RPMI7951 (cell line): ENCODE data around the gene STON2. TPM values are rescaled to one million over a fixed set of nuclear protein-coding genes. Genes with fewer than 3 reads are reported as not detected.
"Not testable (repeated sequence)": the region's sequence is repeated elsewhere in the genome, so short reads cannot be mapped to it uniquely, and the experiment has no call there.

Source experiments
- DNase-seq: peaks from one replicate; pipeline ENCODE4 v3.0.0-alpha.2; 2012; ENCODE audit warnings: low read depth
- total RNA-seq: library from RNA; depleted of rRNA; stranded (reverse); fragments of >200 nt; shearing (Covaris generic); gene quantifications from 2 replicates; pipeline ENCODE4 v1.2.3, GENCODE V29; 2014

Gene STON2
- total RNA-seq, 1 experiment from 2014 or later = 1.6 TPM

GRCh38 chr14:81385419-81385818, 14.7 kb downstream of the STON2 start:
- DNase-seq = no peak

- peak; percentile 78 for DNase-seq
Measured at GRCh38 chr14:81384900-81385299, 15.2 kb downstream of the STON2 start.

GRCh38 chr14:81382517-81383225, 17.5 kb downstream of the STON2 start:
- DNase-seq = no peak

- DNase-seq = not testable (repeated sequence)
Measured at GRCh38 chr14:81380009-81380408, 20.1 kb downstream of the STON2 start.

GRCh38 chr14:81371802-81372201, 28.3 kb downstream of the STON2 start:
- no peak for DNase-seq

- no peak for DNase-seq
Measured at GRCh38 chr14:81367563-81367962, 32.6 kb downstream of the STON2 start.

GRCh38 chr14:81366884-81367283, 33.2 kb downstream of the STON2 start:
- DNase-seq = no peak

GRCh38 chr14:81366214-81366613, 33.9 kb downstream of the STON2 start:
- DNase-seq = peak; percentile 11

- DNase-seq = peak; percentile 8
Measured at GRCh38 chr14:81363746-81364378, 36.3 kb downstream of the STON2 start.

- DNase-seq = no peak
Measured at GRCh38 chr14:81353691-81354323, 46.3 kb downstream of the STON2 start.

- DNase-seq = no peak
Measured at GRCh38 chr14:81352413-81352812, 47.7 kb downstream of the STON2 start.

GRCh38 chr14:81351205-81351604, 48.9 kb downstream of the STON2 start:
- DNase-seq = no peak

GRCh38 chr14:81350344-81351130, 49.6 kb downstream of the STON2 start:
- DNase-seq = no peak

GRCh38 chr14:81348061-81348460, 52.1 kb downstream of the STON2 start:
- DNase-seq = no peak

- DNase-seq = no peak
Measured at GRCh38 chr14:81345781-81346180, 54.3 kb downstream of the STON2 start.

- no peak for DNase-seq
Measured at GRCh38 chr14:81344481-81345160, 55.5 kb downstream of the STON2 start.

- no peak for DNase-seq
Measured at GRCh38 chr14:81343701-81344100, 56.4 kb downstream of the STON2 start.

- DNase-seq = no peak
Measured at GRCh38 chr14:81342850-81343580, 57.1 kb downstream of the STON2 start.

GRCh38 chr14:81341781-81342180, 58.3 kb downstream of the STON2 start:
- no peak for DNase-seq

GRCh38 chr14:81341370-81341769, 58.8 kb downstream of the STON2 start:
- no peak for DNase-seq

GRCh38 chr14:81340201-81340600, 59.9 kb downstream of the STON2 start:
- DNase-seq = no peak
